HL-60 (cell line): ENCODE measurements around the gene NCKAP5L.

Experiments used
- GABPA ChIP-seq: IDR thresholded peaks from 2 replicates; pipeline ENCODE4 v1.6.1; 2012; ENCODE audit warnings: low read depth
- POLR2AphosphoS5 ChIP-seq: IDR thresholded peaks from 2 replicates; pipeline ENCODE4 v1.6.1; 2012; ENCODE audit warnings: low read depth
- SPI1 ChIP-seq: IDR thresholded peaks from 2 replicates; pipeline ENCODE4 v1.6.1; 2012; ENCODE audit warnings: low read depth, mild to moderate bottlenecking, borderline replicate concordance
- TF ChIP-seq, protein P1 (sequence below): IDR thresholded peaks from one replicate; pipeline ENCODE4 v1.5.1; 2011; ENCODE audit warnings: low read length, control low read depth, inconsistent platforms; ENCODE audit not compliant: insufficient read depth
- TF ChIP-seq, protein P2 (sequence below): IDR thresholded peaks from 2 replicates; pipeline ENCODE4 v1.6.1; 2012; ENCODE audit warnings: low read depth; ENCODE audit not compliant: insufficient replicate concordance

DNA sequence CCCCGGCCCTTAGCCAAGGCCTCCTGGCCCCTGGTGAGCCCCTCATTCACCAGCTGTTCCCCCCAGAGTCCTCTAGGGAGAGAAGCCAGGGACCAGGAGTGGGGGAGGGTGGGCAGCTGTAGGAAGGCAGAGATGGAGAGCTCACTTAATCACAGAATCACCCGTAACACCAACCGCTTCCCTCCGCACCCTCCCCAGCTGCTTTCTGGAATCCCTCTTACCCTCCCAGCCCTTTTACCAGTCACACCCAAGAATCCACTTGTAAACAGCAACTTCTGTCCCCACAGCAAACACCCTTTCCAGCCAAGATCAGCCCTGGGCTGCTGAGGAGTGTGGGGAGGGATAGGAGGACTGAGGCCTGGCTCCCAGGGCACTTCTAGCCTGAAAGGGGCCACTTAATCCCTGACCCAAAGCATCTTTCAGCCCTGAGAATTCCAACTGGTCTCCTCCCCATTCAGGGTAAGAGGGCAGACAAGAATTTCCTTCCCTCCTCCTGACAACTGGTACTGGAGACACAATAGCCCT is 18.8 kb downstream of the NCKAP5L start:
- TF ChIP-seq, protein P1, sequence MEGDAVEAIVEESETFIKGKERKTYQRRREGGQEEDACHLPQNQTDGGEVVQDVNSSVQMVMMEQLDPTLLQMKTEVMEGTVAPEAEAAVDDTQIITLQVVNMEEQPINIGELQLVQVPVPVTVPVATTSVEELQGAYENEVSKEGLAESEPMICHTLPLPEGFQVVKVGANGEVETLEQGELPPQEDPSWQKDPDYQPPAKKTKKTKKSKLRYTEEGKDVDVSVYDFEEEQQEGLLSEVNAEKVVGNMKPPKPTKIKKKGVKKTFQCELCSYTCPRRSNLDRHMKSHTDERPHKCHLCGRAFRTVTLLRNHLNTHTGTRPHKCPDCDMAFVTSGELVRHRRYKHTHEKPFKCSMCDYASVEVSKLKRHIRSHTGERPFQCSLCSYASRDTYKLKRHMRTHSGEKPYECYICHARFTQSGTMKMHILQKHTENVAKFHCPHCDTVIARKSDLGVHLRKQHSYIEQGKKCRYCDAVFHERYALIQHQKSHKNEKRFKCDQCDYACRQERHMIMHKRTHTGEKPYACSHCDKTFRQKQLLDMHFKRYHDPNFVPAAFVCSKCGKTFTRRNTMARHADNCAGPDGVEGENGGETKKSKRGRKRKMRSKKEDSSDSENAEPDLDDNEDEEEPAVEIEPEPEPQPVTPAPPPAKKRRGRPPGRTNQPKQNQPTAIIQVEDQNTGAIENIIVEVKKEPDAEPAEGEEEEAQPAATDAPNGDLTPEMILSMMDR: no peak
- TF ChIP-seq, protein P2, sequence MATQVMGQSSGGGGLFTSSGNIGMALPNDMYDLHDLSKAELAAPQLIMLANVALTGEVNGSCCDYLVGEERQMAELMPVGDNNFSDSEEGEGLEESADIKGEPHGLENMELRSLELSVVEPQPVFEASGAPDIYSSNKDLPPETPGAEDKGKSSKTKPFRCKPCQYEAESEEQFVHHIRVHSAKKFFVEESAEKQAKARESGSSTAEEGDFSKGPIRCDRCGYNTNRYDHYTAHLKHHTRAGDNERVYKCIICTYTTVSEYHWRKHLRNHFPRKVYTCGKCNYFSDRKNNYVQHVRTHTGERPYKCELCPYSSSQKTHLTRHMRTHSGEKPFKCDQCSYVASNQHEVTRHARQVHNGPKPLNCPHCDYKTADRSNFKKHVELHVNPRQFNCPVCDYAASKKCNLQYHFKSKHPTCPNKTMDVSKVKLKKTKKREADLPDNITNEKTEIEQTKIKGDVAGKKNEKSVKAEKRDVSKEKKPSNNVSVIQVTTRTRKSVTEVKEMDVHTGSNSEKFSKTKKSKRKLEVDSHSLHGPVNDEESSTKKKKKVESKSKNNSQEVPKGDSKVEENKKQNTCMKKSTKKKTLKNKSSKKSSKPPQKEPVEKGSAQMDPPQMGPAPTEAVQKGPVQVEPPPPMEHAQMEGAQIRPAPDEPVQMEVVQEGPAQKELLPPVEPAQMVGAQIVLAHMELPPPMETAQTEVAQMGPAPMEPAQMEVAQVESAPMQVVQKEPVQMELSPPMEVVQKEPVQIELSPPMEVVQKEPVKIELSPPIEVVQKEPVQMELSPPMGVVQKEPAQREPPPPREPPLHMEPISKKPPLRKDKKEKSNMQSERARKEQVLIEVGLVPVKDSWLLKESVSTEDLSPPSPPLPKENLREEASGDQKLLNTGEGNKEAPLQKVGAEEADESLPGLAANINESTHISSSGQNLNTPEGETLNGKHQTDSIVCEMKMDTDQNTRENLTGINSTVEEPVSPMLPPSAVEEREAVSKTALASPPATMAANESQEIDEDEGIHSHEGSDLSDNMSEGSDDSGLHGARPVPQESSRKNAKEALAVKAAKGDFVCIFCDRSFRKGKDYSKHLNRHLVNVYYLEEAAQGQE: no peak
- TF ChIP-seq POLR2AphosphoS5 (no peak), GABPA (no peak), SPI1 (no peak)
